ENCODE measurements around the gene NAPG.

DNA sequence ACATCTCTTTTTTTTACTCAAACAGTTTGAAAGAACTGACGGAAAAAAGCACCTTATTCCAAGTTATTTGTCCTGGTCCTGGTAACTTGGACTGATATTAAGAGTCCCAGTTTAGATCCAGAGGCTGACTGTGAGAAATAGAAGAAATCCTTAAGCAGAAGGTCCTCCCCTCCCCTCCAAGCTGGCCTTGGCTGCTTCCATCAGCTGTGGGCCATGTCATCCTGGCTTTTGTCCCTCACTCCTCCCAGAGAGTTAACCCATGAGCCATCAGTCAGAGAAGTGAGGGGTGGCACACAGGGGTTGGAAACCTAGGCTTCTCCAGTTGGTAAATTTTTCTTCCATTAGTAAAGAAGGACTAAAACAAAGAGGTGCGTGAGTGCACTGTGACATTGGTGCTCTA is 9.7 kb upstream of the NAPG start:
- TF ChIP-seq, protein P1, sequence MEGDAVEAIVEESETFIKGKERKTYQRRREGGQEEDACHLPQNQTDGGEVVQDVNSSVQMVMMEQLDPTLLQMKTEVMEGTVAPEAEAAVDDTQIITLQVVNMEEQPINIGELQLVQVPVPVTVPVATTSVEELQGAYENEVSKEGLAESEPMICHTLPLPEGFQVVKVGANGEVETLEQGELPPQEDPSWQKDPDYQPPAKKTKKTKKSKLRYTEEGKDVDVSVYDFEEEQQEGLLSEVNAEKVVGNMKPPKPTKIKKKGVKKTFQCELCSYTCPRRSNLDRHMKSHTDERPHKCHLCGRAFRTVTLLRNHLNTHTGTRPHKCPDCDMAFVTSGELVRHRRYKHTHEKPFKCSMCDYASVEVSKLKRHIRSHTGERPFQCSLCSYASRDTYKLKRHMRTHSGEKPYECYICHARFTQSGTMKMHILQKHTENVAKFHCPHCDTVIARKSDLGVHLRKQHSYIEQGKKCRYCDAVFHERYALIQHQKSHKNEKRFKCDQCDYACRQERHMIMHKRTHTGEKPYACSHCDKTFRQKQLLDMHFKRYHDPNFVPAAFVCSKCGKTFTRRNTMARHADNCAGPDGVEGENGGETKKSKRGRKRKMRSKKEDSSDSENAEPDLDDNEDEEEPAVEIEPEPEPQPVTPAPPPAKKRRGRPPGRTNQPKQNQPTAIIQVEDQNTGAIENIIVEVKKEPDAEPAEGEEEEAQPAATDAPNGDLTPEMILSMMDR (IDR thresholded peaks at IDR 0.05; ENCODE audit: low read depth, low read length), result no peak
- no peak for TF ChIP-seq EZH2phosphoT487 (IDR thresholded peaks at IDR 0.05; ENCODE audit: low read depth)
